Activated CD8-positive, alpha-beta memory T cell treated with anti-CD3 and anti-CD28 coated beads for 36 hours (primary cell): ENCODE results near the gene GMEB2. TPM values are rescaled to one million over a fixed set of nuclear protein-coding genes. Genes with fewer than 3 reads are reported as not detected.

Source experiments
- CTCF ChIA-PET: fragments of 350-600 bp; sonication (Branson Sonifier 250); formaldehyde crosslinking; loops from one replicate; lab custom pipeline; 2021; ENCODE audit warnings: antibody characterized with exemption; lab: Charles Lee
- POLR2A ChIA-PET: fragments of 350-600 bp; sonication (Branson Sonifier 250); formaldehyde crosslinking; loops from one replicate; lab custom pipeline; 2021; ENCODE audit warnings: antibody characterized with exemption; lab: Charles Lee
- total RNA-seq, 2 experiments: library from RNA; stranded (reverse); gene quantifications; one replicate each; pipeline ENCODE4 v1.2.3, GENCODE V29; 2021

The GMEB2 gene
- total RNA-seq, 2 experiments from 2014 or later, result 12.7 to 13.3 TPM

DNA sequence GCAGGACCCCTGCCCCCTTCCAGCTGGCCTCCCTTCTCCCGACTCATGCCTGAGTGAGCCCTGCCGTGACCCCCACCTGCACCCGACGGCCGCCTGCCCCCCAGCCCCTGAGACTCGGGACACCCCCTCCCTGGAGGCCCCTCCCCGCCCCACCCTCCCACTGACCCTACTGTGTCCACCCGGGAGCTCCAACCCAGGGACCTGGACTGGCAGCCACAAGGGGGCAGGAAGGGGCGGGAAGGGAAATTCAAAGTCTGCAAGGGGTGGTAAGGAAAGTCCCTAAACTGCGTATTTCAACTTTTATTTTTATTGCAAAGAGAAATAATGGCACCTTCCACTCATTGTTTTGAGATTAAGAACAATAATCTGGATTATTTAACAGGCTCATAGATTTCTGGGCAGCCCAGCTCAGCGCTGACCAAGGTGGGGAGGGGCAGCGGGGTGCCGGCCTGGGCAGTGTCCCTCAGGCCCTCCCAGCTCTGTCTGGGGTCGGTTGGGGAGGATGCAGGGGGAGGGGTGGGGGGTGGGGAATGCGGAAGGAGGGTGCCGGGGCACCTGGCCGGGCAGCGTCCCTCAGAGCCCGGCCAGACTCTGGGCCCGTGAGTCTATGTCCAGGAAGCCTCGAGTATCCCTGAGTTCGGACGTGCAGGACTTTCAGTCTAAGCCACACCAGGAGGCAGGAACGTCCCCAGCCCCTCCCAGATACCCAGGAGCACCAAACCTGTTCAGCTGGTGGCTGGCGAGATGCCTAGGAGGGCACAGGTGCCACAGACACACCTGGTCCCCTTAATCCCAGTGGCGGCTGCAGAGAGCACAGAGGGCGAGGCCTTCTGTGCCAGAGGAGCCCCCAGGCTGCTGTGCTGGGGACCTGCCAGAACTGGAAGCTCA lies 88.5 kb downstream of the GMEB2 start:
- POLR2A ChIA-PET, result interaction anchor here (0.7 to 2.8 kb wide), 10 partner anchors 9 to 326 kb away, joined by 3 to 31 read pairs (median 4); partner anchors contain the start of genes ARFRP1, HELZ2, PPDPF and RTEL1
- CTCF ChIA-PET, result interaction anchor here (0.6 to 2.9 kb wide), 33 partner anchors 8 to 564 kb away, joined by 3 to 32 read pairs (median 4); partner anchors contain the start of genes ARFRP1, FNDC11, HELZ2 and LIME1

Other genes starting within 250 kb of the GMEB2 start
- gene KCNQ2, start 154.4 kb downstream of the GMEB2 start, total RNA-seq, result not detected
- under 1 TPM in 1 of 2 experiments, not detected in 1; 0.13 TPM for gene EEF1A2, start 128.0 kb downstream of the GMEB2 start, total RNA-seq
- gene PPDPF, start 106.3 kb downstream of the GMEB2 start, total RNA-seq, result 100 to 1,000 TPM; 163 to 166 TPM
- gene PTK6, start 89.7 kb downstream of the GMEB2 start, total RNA-seq, result under 1 TPM; 0.15 TPM
- not detected for gene SRMS, start 79.4 kb downstream of the GMEB2 start, total RNA-seq
- under 1 TPM; 0.08 to 0.19 TPM for gene FNDC11, start 72.9 kb downstream of the GMEB2 start, total RNA-seq
- 1 to 10 TPM; 4.8 TPM for gene HELZ2, start 52.9 kb downstream of the GMEB2 start, total RNA-seq
- 10 to 100 TPM; 14.5 to 16.2 TPM for gene STMN3, start 26.3 kb upstream of the GMEB2 start, total RNA-seq
- gene RTEL1, start 31.2 kb upstream of the GMEB2 start, total RNA-seq, result 10 to 100 TPM; 51.2 to 56.8 TPM
- gene TNFRSF6B, start 69.6 kb upstream of the GMEB2 start, total RNA-seq, result not detected
- 10 to 100 TPM; 63.7 to 65.2 TPM for gene ARFRP1, start 80.9 kb upstream of the GMEB2 start, total RNA-seq
- 10 to 100 TPM; 24.9 to 25.1 TPM for gene ZGPAT, start 80.9 kb upstream of the GMEB2 start, total RNA-seq
- 10 to 100 TPM in 1 of 2 experiments, 1 to 10 TPM in 1; 9.9 to 10.8 TPM for gene LIME1, start 109.6 kb upstream of the GMEB2 start, total RNA-seq
- 10 to 100 TPM; 31.0 to 34.4 TPM for gene SLC2A4RG, start 112.7 kb upstream of the GMEB2 start, total RNA-seq
- under 1 TPM; 0.25 TPM for gene ZBTB46, start 204.2 kb upstream of the GMEB2 start, total RNA-seq
- under 1 TPM in 1 of 2 experiments, not detected in 1; 0.13 TPM for gene ABHD16B, start 234.4 kb upstream of the GMEB2 start, total RNA-seq
- 10 to 100 TPM; 62.7 to 67.0 TPM for gene TPD52L2, start 238.2 kb upstream of the GMEB2 start, total RNA-seq